GM18511 (cell line): Measurements from ENCODE around the gene ANKRD66.

ENCODE experiments used
- ATAC-seq: cut with Tn5 transposase; IDR thresholded peaks from one replicate; pipeline ENCODE4 v1.9.1; 2021; ENCODE audit warnings: mild to moderate bottlenecking, moderate library complexity; ENCODE audit not compliant: unreplicated experiment

The ANKRD66 gene

DNA sequence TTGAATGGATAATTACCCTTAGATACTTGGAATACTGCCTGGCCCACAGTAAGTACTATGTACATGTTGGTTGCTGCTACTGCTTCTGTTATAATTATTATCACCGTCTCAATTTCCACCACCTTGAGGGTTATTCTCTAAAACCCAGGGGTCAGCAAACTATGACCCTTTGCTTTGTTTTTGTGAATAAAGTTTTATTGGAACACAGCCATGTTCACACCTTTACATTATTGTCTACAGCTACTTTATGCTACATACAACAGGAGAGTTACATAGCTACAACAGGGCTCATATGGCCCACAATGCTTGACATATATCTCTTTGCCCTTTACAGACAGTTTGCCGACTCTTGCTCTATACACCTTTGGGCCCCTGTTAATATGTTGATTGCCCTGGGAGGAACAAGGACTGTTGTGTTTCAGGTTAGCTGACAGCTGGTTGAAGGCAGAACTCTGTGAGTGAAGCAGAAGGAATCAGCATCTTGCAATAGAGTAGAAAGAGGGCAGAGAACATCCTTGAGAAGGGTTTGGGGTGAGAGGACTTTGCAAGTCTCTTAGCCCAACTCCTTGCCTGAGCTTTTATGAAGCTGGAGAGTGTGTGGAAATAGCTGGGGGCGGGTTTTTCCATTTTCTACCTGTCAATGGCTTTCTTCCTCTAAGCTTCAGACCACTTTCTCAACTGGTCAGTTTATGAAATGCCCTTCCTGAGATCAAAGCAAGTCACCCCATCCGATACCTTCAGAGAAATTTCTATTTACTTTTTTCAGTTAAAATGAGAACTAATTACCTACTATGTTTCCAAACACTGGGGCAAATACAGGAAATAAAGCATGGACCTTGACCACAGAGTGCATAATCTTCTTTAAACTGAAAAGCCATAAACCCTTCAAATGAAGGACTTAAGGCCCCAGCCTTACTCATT is 43.0 kb downstream of the ANKRD66 start:
- ATAC-seq = no peak

DNA sequence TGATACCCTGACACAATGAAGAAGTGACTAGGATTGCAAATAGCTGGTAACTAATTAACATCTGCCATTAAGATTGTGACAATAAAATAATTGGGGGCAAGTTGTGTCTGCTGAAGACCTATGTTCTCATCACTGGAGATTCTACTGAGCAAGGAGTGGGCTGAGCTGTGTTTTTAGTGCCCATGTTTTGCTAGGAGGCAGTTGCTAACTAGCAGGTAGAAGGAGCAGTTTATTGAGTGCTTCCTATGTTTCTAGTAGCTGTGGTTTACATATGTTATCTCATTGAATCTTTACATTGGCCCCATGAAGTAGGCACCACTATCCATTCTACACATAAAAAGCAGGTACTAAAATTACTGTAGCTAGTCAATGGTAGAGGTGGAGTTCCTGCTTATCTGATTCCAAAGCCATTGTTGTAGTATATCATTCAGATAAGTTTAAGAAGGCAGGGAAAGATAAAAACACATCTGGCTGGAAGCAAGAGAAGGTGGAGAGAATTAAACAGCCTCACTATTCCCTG is 43.7 kb downstream of the ANKRD66 start:
- no peak for ATAC-seq

DNA sequence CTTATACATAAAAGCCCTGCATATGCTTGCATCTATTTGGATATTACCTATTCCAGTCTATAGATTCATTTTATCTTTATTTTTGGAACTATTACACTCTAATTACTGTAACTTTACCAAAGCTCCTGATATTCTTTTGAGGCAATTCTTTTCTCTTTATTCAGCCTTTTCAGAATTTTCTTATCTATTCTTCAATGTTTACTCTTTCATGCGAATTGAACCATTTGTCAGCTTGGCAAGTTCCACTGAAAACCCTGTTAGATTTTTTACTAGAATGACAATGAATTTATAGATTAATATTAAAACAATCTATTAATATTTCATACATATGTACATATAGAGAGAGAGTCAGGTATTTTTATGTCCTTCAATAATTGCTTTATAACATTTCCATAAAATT is 45.9 kb downstream of the ANKRD66 start:
- no peak for ATAC-seq

DNA sequence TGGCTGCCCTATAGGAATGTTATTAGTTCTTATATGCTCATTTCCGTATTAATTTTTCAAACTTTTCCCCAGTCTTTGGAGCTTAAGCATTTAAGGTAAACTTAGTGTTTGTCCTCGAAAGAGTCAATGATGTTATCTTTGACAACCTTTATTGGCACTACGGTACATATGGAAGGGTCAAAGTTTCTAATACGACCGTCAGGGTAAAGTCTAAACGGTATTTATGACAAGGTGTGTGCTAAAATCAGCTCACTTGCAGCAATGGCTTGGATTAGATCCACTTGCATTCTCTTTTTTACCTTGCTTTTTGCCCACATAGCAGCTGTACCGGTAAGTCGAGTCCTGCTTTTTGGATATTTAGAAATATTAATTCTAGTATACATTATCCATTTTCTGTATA is 46.4 kb downstream of the ANKRD66 start, which contains the start of gene MEP1A:
MEP1A (plus strand) TSS at position 252 of the 400 bp plus-strand sequence; CDS start at position 262, 10 bp downstream.
- ATAC-seq = no peak

DNA sequence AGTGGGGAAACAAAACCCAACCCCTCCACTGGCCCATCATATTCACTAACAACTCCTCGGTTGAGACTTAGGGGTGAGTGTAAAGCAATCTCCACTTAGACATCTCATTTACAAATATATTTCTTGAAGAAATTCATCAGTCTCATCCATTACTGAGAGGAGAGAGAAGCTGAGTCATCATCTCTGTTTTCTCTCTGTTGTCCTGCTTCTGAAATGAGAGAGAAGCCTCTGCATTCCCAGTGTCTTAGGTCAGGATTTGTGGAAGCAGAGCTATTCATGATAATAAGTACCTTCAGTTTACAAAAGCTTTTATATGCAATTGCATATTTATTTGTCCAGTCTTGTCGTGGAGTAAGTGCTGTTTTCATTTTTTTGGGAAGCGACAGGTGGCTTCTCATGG is 47.3 kb downstream of the ANKRD66 start:
- no peak for ATAC-seq

DNA sequence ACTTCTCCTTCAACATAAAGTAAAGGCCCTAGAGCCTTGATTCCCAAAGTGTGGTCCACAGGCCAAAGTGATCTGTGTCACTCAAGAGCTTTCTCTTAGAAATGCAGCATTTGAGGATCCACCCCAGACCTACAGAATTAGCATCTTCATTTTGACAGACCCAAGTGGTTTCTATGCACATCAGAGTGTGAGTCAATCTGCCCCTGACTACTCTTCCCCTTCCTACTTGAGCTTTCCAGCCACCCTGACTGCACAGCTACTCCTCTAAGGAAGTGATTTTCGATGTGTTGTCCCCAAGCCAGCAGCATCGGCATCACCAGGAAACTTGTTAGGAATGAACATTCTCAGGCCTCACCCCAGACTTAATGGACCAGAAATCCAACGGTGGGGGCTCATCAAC is 49.1 kb downstream of the ANKRD66 start:
- ATAC-seq = no peak

DNA sequence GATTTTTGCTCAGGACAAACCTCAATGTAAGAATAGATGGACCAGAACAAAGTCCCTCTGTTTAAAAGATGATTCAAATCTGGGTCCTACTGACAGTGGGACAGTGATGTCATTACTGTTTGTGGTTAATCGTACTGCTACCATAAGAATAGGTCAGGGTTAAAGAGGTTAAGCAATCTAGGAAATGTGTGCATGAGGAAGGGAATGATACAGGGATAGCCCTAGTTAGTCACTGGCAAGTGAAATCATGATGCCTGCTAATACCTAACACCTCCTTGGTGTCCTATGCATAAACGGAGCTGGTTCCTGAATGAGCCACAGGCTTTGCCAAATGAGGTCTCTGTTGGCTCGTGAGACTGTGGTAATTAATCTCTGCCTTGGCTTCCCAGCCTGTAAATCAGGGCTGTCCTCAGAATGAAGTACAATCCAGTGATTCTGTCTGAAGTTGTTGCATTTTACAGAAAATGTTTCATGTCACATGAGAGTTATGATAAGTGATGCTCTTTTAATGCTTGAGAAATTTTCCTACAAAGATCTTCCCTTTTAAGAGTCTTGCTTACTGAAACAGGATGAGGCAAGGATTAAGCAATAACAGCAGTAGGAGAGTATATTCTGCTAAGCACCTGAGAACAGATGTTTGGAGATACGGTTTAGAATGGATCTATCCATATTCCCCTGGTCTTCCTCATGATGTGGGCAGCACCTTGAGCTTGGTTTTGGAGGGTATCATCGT is 50.3 kb downstream of the ANKRD66 start:
- ATAC-seq = no peak

DNA sequence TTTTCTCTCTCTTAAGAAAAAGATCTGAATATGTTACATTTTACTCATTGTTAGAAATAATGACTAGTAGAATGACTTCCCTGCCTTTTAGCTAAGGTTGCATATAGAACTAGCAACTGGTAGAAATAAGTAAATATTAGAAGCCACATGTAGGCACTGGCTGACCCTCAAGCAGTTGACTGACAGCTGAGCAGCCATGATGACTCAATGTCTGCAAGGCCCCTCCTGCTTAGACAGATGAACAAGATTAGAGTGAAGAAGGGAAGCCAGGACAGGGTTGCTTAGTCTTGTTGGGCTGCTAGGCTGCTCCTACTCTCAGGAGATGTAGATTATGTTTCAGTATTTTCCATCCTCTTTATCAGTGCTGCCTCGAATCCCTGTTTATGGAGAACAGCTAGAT is 52.9 kb downstream of the ANKRD66 start:
- no peak for ATAC-seq

DNA sequence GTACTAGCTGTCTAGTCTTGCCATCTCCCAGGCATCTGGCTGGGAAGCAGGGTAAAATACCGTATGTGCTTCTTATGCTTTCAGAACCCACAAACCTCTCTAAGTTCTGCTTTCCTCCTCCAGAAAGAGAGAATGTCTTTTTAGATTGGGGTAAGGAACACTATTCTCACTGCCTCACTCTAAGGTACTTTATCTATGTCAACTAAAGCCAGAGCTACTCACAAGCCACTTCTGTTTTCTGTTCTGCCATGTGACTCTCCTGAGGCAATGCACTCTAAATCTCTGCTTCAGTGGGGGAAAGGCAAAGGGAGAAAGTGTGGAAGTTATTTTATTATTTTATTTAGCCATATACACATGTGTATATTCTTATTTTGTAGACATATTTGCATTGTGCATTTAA is 62.1 kb downstream of the ANKRD66 start:
- no peak for ATAC-seq
